CD4-positive, alpha-beta T cell treated with Interleukin-15 for 1 hour (primary cell): ENCODE data around the gene DDIT4.
"Not testable (repeated sequence)": the region's sequence is repeated elsewhere in the genome, so short reads cannot be mapped to it uniquely, and the experiment has no call there.

ENCODE experiments used
- DNase-seq: peaks from one replicate; pipeline ENCODE4 v3.0.0-alpha.2; 2020

The DDIT4 gene

DNA sequence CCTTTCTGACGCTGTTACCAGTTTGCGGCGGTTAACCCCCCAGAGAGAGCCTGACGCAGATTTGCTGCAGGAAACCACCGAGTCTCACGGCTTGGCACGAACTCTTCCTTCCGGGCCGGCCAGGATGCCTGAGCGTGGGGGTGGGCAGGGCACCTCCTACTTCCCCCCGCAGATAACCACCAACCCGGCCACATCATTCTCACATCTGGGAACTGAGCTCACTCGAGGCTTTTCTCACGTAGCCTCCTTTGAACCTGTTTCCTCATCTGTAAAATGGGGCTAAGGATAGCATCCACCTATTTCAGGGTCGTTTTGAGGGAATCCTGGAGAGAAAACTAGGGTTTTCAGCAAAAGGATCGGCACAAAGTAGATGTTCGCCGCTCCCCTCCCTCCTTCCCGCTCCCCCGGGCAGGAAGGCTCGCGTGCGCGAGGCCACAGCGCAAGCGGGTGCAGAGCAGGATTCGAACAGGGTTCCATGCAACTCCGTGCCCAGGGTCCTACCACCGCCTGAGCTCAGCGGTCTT lies 23.6 kb downstream of the DDIT4 start:
- peak; percentile 98 for DNase-seq

DNA sequence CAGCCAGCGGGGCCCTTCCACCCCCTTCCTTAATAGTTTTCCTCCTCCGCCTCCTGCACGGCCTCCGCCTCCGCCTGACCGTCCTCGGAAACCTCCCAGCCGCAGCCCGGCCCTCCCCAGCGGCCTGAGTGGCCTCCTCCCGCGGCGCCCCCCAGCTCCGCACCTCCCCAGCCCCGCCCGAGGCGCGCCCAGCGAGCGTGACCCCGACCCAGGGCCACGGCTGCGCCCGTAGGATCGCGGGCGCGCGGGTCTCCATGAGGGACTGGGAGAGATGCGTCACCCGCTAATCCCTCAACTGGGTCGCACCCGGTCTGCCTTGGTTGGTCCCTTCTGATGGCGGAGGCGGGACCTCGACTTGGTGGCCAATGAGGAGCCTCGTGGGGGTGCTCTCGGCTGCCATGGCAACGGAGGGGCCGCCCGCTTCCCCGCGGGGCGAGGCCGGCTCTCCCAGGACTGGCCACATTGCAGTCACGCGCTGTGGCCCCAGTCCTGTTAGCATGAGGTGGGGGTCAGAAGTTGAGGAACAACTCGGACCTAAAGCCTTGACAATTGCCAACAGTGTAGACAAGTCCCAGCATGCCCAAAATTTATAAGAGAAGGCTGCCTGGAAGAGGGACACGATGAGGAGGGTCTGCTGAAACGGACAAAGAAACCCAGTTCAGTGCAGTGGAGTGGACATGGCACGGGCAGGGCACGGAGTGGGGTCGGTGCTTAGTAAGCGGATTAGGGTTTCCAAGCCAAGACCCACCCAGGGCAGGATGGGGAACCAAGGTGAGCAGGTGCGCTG lies 24.3 kb downstream of the DDIT4 start:
- DNase-seq, result peak; percentile 97

DNA sequence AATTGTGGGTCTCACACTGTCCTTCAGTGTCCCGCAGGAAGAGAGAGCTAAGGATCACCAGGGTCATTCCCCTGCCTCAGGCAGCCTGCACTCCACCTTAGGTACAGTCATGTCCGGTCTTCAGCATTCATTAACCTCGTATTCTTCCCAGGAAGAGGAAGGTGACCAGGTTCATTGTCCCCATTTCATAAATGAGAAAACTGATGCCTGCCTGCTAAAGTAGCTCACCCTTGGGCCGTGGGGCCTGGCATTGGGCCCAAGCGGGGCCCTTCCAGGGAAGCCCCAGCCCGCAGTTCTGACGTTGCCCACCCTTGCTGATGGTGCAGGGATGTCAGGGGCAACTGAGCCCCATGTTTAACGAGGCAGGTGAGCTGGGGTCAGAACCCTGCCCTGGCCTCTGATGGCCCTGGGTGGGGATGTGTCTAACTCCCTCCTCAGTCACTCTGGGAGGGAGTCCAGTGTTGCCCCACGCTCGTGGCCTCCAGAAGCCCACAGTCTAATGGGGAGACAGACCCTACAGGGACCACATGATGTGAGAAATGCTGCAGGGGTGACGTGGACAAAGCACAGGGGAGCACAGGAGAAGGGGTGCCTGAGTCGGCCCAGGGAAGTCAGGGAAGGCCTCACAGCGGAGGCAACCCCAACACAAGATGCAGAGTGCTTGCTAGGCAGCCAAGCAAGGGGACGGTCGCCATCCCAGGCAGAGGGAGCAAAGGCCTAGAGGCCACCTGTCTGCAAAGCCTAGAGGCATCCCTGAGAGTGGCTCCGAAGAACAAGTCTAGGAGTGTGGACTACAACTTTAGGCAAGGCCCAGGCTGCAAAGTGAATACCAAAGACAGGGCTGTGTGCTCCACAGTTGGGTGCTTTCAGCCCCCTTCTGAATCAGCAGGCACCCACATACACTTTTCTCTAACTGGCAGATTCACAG lies 25.1 kb downstream of the DDIT4 start:
- no peak for DNase-seq

DNA sequence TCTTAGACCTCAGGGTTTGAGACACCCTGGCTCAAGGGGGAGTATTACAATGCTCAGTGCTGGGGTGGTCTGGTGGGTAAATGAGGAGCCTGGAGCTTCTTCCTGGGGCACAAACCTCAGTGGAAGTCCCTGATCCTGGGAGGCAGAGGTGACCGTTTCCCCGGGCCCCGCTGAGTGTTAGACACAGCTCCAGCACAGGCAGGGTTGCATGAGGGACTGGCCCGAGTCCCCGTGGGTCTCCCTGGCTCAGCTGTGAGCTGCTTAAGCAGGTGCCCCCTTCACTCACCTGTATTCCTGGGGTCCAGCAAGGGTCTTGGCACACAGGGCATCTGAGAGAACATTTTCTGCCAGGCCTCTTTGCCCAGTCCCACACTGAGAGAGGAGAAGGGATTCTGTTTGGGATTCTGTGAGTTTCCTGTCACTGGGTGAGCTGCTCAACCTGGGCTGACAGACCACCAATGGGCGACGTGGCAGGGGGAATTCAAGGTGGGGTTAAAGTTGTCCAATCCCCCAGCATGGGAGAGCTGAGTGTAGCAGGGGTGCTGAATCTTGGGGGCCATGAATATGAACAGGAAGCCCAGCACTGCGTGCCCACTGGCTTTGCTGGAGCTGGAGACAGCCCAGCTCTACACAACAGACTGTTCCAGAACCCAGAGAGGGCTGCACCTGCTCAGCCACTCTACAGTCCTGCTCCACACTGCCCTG lies 29.9 kb downstream of the DDIT4 start:
- no peak for DNase-seq

DNA sequence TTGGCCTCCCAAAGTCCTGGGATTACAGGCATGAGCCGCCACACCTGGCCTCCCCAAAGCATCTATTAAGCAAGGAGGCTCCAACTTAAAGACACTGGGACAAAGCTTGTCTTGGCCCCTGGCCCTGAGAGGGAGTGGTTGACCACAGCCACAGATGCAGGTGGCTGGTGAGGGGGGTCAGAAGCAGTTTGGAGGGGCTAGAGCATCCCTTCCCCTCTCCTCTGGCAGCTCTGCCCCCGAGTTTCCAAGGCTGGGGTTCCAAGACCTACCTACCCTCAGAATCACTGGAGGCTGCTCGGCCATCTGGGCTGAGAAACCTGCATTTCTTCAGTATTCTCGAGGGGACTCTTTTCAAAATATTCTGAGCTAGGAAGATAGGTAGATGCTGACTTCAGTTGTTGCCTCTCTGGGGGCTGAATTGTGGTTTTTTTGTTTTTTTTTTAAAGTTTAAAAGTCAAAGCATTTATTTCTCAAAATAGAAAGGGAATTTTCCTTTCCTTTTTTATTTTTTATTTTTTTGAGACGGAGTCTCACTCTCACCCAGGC lies 32.6 kb downstream of the DDIT4 start:
- DNase-seq, result no peak

DNA sequence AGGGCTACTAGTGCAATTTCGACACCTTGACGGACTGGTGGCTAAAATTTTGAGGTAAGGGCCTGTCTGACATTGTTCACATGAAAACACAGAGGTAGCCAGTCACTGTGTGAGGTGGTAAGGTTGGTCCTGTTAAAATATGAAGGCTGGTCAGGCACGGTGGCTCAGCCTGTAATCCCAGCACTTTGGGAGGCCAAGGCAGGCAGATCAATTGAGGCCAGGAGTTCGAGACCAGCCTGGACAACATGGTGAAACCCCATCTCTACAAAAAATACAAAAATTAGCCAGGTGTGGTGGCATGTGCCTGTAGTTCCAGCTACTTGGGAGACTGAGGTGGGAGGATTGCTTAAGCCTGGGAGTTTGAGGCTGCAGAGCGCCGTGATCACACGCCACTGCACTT lies 34.0 kb downstream of the DDIT4 start:
- not testable (repeated sequence) for DNase-seq

DNA sequence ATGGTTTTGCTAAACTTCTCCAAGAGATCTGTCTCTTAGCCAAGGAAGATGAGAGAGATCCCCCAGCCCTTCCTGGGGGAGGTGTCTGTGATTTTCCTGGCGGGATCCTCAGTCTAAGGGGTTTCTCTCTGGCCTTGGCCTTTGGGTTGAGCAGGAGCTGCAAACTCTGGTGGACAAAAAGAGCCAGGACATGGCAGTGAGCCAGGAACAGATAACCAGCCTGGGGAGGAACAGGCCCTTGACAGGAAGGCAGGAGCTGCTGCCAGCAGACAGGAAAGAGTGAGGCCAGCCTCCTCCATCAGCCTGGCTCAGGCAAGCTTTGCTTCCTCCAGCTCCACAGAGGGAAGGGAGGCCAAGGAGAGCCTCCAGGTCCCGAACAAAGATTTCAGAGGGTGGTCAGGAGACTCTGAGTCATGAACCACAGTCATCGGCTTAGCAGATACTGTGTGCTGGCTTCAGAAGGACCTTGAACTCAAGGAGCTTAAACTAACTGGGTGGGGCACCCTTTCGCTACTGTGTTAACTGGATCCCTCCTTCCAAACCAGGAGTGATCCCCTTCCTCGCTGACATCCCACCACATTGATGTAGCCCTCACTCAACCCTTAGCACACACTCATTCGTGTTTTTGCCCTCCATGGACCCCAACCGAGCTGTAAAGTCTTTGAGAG lies 34.7 kb downstream of the DDIT4 start:
- DNase-seq, result peak; percentile 57

DNA sequence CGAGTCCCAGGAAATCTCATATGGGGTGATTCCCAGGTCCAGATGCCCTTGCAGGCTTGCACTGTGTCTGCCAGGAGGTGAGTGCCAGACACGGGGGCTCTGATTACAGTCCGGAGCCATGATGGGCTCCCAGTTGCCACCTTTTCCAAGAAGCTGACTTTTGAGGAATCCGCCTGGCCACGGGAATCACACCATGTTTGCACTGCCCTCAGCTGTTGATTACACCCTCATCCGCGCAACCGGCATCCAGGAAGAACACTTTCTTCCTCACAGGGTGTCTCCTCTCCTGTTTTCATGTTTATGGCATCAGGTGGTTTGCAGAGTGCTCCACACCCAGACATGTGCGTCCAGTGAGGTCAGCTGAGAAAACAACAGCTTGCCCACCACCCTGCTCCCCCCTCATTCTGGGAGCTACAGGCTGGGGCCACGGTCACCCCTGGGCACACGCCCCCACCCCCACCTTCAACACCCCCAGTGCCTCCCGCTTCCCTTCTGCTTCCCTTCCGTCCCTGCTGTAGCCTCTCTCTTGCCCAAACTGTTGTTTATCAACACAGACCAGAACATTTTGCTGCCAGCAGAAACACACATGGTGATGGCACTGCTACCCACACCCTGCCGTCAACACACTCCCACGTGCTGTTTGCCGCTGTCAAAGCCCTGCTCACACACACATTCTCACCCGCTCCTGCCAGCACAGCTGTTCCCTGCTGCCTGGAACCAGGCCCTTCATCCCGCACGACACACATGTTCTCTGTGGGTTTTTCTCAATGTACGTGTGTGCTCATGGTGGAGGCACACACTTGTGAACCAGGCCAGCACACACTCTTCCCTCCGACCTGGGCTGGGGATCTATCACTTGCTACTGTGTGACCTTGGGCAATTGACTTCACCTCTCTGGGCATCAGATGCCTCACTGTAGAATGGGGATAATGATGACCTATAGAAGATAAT lies 35.8 kb downstream of the DDIT4 start:
- DNase-seq, result no peak

DNA sequence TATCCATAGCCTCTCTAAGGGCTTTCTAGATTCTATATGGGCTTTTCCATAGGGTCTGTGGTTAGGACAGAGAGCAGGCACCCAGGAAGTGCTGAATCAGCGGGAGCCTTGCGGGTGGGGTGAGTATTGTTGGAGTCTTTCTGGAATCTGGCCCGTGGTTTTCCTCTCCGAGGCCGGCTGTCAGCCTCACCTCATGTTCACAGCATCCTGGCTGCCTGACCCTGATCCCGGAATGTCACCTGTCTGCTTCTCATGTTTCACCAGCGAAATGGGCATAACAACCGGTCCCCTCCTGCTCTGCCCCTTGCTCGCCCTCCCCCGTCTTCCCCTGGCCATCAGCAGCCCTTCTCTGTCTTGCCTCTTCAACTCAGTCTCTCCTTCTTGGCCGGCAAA lies 36.5 kb downstream of the DDIT4 start:
- no peak for DNase-seq

DNA sequence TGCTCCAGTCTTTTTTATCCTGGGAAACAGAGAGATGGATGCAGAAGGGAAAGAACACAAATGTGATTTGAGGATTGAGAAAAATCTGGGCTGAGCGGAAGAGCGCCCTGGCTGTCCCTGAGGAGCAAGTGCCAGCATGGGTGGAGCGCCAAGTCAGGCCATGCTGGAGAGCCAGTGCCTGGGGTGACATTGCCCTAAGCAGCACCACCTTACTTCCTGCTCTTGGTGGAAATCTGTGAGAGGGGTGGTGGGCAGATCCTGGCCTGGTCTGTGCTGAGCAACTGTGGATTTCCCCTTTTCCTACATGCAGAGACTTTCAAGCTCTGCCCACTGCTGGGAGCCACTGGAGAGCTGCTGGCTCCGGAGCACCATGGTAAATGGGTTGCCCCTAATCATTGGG lies 36.9 kb downstream of the DDIT4 start:
- DNase-seq, result no peak

DNA sequence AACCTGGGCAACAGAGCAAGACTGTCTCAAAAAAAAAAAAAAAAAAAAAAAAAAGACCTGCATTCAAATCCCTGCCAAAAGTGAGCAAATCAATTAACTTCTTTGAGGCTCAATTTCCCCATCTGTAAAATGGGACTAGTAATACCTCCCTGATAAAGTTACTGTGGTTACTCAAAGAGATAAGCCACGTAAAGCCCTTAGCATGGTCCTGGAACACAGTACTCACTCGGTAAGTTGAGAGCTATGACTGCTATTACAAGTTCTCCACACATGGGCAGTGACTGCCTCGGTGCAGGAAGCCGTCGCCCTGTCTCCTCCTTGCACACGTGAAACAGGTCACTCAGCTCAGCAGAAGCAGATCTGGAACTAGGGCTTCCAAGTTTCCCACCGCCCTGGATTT lies 37.9 kb downstream of the DDIT4 start:
- DNase-seq, result no peak

DNA sequence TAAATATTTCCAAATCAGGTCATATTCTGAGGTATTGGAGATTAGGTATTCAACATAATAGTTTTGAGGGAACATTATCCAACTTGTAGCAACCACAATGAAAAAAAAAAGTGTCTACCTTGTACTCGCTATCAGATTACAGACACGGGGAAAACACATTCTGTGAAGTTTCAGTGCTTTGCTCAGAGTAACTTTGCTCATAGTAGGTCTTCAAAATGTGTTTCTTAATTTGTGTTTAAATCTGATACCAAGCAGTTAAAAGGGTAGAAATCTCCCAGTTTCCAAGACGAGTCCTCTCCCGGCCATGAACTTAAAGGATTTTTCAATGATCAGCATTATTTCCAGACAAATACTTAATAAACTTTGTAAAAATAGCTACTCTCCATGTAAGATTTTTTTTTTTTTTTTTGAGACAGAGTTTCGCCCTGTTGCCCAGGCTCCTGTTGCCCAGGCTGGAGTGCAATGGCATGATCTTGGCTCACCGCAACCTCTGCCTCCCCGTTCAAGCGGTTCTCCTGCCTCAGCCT lies 39.2 kb downstream of the DDIT4 start:
- DNase-seq, result no peak

DNA sequence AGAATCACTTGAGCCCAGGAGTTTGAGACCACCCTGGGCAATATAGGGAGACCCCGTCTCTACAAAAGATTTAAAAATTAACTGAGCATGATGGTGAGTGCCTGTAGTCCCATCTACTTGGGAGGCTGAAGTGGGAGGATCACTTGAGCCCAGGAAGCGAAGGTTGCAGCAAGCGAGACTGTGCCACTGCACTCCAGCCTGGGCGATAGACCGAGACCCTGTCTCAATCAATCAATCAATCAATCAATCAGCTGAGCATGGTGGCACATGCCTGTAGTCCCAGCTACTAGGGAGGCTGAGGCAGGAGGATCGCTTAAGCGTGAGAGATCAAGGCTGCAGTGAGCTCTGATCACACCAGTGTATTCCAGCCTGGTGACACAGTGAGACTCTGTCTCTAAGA lies 40.5 kb downstream of the DDIT4 start:
- no peak for DNase-seq

DNA sequence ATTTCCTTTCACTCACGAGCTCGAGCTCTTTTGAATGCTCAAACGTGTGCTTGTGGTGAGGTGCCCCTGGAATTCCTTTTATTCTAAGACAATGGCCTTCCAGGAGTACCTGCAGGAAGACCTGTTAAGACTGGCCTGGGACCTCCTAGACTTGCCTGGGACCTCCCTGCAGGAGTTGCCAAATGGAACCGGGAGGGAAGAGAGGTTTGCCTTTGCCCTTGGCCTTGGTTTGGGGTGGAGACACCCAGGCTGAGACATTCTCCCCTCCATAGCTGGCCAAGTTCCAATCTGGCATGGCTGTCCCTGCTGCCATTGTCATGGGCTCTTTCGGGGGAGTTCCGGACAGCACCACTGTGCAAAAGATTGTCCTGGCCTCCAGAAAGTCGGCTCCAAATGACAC lies 41.3 kb downstream of the DDIT4 start:
- no peak for DNase-seq

DNA sequence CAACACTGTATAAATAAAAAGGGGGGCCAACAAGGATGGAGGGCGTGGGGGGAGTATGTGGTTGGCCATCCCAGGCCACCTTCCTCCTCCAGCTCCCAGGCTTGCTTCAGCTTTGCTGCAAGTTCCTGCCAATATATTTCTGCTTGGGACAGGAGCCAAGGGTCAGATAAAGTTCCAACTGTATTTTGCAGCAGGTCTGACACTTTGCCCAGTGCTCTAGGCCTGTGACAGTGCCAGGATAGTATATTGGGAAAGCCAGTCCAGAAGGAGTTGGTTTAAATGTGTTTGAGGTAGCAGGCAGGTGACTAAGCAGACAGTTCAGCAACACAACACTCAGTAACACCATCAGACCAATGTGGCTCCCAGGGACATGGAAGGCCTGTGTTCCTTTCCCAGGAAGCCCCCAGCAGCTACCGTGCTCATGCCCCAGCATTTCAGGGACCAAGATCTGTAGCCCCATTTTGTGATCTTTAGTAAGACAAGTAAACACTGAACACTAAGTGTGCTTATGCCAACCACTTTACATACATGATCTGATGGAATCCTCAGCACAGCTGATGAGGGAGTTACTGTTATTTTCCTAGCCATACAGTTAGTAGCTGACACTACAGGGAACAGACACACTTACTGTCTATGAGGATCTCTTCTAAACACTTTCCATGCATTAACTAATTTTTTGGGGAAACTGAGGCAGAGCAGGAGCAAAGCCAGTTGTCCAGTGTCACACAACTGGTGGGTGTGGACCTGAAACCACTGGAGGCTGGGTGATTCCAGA lies 42.1 kb downstream of the DDIT4 start:
- DNase-seq, result no peak

DNA sequence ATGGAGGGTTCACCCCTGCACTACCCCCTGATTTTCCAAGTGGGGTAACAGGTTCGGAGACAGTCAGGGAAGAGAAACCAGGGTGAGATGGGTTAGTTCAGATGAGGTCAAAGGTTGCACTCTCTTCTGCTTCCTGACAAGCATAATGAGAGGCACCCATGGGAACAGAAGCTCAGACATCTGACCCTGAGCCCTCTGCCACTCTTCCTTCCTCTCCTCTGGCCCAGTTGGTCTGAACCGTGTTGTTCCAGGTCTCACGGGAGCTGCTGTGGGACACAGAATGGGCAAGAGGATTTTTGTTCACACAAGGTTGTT lies 42.6 kb downstream of the DDIT4 start:
- no peak for DNase-seq

DNA sequence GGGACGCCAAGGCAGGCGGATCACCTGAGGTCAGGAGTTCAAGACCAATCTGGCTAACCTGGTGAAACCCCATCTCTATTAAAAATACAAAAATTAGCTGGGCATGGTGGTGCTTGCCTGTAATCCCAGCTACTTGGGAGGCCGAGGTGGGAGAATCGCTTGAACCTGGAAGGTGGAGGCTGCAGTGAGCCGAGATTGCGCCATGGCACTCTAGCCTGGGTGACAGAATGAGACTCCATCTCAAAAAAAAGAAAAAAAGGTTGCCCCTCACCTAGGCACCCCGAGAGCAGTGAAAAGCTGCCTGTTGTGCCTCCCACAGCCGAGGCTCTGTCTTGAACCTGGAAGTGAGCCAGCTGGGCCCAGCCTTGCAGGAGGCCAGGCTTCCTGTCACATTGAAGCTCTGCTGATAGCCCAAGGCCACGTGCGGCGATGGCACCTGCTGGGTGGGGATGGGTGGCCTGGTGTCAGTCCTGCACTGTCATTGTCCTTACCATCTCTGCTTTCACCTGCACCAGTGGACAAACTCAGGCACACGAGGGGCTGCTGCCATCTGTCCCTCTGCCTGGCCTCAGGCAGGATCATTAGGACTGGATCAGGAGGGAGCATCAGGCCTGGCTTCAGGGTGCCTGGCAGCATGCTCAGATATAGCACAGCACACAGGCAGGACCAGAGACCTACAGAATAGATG lies 43.2 kb downstream of the DDIT4 start:
- DNase-seq, result peak; percentile 57

DNA sequence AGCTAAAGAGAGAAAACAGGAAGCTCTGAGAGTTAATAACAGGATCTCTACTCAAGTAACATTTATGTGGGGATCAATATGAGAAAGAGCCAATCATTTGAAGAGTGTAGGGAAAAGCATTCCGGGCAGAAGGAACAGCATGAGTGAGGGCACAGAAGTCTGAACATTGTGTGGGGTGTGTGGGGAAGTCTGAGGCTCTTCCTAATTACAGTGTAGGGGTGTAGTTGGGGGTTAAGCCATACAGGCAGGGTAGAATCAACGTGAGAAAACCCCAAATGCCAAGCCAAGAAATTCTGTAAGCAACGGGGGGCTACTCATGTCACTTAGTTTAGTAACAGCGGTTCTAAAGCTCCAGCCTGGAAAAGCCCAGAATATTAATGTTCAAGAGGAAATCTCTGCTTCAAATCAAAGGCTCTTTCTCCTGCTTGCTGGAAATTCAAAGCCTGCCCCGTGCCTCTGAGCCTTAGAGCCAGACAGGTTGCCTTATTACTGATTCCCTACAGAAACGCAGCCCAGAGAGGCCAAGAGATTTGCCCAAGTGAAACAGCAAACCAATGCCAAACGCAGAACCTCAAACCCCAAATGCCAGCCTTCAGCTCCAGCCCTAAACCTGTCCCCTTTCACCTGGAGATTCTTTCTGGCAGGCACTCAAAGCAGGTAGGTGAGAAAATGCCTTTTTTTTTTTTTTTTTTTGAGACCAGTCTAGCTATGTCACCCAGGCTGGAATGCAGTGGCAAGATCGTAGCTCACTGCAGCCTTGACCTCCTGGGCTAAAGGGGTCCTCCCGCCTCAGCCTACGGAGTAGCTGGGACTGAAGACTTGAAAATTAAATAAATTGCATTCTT lies 44.9 kb downstream of the DDIT4 start:
- no peak for DNase-seq
